HK-2 (cell line): ENCODE results near the gene APOL2.
"Not testable (repeated sequence)": the region's sequence is repeated elsewhere in the genome, so short reads cannot be mapped to it uniquely, and the experiment has no call there.

Source experiments
- DNase-seq: peaks from one replicate; pipeline ENCODE4 v3.0.0-alpha.2; 2018; ENCODE audit not compliant: unreplicated experiment

APOL2 gene

DNA sequence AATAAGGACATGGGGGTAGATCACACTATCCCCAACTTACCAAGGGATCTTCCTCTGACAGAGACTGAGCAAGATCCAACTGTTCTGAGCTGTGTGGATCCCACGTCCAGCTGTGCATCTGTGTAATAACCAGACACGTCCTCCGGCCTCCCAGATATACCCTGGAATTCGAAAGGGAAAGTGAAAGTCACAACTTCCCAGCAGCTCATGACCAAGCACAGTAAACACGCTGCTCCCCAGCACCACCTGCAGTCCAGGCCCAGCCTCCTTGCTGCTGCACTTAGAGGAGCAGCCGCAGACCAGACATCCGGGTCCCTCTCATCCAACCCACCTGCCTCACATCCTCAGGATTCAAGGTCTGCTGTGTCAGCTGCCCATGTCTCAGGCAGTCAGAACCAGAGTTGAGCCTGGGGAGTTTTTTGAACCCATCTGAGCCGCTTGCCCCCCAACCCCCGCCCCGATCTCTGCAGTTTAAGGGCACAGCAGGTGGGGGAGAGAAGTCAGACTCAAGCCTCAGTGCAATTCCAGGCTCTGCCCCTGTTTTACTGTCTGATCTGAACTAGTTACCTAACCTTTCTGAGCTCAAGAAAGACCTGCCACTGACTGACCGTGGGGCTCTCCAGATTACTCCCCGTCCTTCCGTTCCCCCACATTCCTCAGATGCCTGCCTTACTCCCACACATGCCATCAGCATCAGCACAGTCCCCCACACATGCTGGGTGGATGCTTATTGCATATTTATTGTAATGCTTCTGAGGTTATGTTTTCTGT is at the start of gene APOL2:
Gene APOL2, minus strand, starts transcription at position 127 of the 771 bp plus-strand sequence. CDS start 6,365 bp downstream, outside the sequence.
- DNase-seq = peak; percentile 83

DNA sequence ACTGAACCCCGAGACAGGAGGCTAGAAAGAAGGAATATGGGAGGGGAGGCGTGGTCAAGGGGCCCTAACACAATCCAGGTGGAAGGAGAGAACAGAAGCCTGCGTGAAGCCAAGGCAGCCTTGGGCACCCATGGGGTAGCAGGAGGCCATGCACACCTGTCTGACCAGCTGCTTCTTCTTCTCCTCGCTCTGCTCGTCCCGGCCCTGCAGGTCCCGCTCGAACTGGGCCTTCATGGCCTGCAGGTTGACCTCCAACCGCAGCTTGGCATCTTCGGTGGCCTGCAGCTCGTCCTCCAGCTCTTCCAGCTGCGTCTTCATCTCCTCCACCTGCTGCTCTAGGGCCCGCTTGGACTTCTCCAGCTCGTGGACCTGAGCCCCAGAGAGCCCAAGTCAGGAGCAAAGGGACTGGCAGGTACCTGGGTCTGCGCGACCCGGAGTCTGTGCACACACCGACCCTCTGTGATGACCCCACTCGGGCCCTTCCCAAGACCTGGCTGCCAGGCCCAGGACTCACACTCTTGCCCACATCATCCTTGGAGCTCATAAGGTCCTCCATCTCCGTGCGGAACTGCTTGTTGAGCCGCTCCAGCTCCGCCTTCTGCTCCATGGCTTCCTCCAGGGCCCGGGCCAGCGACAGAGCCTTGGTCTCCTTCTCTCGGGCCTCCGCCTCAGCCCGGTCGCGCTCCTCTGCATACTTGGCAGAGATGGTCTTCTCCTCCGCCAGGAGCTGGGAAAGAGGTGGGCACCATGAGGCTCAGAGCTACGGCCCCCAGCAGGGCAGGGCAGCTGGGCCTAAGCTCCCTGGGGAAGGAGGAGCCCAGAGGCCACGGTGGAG is 49.5 kb upstream of the APOL2 start:
- DNase-seq = no peak

GRCh38 chr22:36287881-36288515 is 48.7 kb upstream of the APOL2 start:
- DNase-seq = no peak

- peak; percentile 73 for DNase-seq
Measured at GRCh38 chr22:36286096-36286957, 47.0 kb upstream of the APOL2 start.

DNA sequence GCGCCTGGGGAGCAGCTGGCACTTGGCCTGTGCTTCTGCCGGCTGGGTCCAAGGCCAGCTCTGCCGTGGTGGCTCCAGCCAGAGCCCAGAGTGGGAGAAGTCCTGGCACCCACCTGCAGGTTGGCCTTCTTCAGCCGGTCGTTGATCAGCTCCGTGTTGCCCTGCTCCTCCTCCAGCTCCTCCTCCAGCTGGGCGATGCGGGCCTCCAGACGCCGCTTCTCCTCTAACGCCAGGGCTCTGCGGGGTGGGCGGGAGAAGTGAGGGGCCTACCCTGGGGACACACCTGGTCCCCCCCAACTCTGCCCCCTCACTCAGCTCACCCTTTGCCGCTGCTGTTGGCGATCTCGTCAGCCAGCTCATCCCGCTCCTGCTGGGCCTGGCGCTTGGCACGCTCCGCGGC is 46.2 kb upstream of the APOL2 start:
- DNase-seq = no peak

- DNase-seq = no peak
Measured at GRCh38 chr22:36285017-36285416, 45.7 kb upstream of the APOL2 start.

DNA sequence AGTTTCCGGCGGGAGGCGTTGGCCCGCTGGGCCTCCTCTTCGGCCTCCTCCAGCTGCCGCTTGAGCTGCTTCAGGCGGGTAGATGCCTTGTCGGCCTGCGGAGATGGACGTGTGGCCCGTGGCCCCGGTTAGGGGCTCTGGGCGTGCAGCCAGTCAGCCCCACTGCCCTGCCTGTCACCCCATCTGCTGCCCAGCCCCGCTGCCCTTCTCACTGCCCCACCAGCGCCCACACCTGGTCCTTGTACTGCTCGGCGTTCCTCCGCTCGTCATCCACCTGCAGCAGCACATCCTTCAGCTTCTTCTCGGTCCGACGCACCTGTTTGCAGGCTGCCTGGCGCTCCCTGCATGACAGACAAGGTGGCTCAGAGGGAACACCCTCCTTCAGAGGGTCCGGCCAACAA is 44.8 kb upstream of the APOL2 start:
- no peak for DNase-seq

GRCh38 chr22:36282328-36282831 is 43.1 kb upstream of the APOL2 start:
- no peak for DNase-seq

DNA sequence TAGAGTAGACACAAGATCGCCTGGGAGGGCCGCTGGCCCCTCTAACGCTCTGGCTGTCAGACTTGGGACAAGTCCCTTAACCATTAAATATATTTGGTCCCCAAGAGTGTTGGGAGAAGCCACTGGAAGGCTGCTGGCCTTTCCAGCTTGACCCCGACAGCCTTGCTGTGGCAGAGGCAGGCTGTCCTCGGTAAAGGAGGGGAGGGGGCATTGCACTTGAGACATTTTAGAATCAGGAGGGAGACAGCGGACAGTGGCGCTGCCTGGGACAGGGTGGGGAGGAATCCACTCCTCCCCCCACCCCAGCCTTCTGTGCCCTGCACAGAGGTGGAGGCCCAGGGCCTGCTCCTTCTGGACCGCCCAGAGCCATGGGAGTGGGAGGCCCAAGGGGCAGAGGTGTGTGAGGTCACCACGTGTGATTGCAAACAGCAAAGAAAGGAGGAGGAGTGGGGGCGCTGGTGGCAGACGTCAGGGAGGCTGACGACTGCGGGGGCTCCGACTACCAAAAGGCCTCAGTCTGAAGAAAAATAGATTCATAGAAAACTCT is 42.5 kb upstream of the APOL2 start:
- no peak for DNase-seq

GRCh38 chr22:36280379-36280778 is 41.1 kb upstream of the APOL2 start:
- DNase-seq = no peak

DNA sequence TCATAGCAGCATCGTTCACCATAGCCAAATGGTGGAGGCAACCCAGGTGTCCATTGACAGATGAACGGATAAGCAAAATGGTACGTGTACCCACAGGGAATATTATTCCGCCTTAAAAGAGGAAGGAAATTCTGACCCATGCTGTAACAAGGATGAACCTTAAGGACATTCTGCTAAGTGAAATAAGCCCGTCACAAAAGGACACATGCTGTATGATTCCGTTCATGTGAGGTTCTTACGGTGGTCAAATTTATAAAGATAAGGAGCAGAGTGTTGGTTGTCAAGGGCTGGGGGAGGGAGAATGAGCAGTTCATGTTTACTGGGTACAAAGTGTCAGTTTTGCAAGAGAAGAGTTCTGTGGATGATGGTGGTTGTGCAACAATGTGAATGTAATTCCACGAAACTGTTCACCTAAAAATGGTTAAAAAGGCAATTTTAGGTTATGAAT is 39.9 kb upstream of the APOL2 start:
- no peak for DNase-seq

GRCh38 chr22:36277482-36278291 is 38.4 kb upstream of the APOL2 start:
- DNase-seq = peak; percentile 81

GRCh38 chr22:36274531-36274930 is 35.2 kb upstream of the APOL2 start:
- DNase-seq = no peak

DNA sequence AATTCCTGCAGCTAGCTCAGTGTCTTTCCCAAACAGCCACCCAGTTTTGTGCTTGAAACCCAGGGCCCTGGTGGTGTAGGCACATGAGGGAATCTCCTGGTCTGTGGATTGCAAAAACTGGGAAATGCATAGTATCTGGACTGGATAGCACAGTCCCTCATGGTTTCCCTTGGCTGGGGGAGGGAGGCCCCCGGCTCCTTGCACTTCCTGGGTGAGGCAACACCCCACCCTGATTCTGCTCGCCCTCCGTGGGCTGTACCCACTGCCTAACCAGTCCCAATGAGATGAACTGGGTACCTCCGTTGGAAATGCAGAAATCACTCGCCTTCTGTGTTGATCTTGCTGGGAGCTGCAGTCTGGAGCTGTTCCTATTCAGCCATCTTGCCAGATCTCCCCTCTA is 32.6 kb upstream of the APOL2 start:
- not testable (repeated sequence) for DNase-seq

- DNase-seq = not testable (repeated sequence)
Measured at GRCh38 chr22:36271231-36271630, 31.9 kb upstream of the APOL2 start.

GRCh38 chr22:36267896-36268485 is 28.7 kb upstream of the APOL2 start:
- no peak for DNase-seq

DNA sequence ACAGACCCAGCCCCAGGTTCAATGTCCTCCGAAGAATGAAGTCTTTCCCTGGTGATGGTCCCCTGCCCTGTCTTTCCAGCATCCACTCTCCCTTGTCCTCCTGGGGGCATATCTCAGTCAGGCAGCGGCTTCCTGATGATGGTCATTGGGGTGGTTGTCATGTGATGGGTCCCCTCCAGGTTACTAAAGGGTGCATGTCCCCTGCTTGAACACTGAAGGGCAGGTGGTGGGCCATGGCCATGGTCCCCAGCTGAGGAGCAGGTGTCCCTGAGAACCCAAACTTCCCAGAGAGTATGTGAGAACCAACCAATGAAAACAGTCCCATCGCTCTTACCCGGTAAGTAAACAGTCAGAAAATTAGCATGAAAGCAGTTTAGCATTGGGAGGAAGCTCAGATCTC is 27.7 kb upstream of the APOL2 start:
- no peak for DNase-seq

- not testable (repeated sequence) for DNase-seq
Measured at GRCh38 chr22:36263886-36264664, 24.7 kb upstream of the APOL2 start.

GRCh38 chr22:36263216-36263673 is 23.9 kb upstream of the APOL2 start:
- DNase-seq = not testable (repeated sequence)
